HEK293 (cell line): ENCODE results near the gene PCDH19.

Experiments
- CTCF ChIA-PET: fragments of 350-600 bp; formaldehyde crosslinking; extraction: SDS; loops from one replicate; lab custom pipeline; 2021; ENCODE audit warnings: antibody characterized with exemption; lab: Yijun Ruan, JAX
- POLR2A ChIA-PET: fragments of 300-600 bp; formaldehyde crosslinking; extraction: SDS; loops from one replicate; lab custom pipeline; 2020; ENCODE audit warnings: antibody characterized with exemption, inconsistent platforms; lab: Yijun Ruan, JAX
- H3K27ac ChIP-seq: fragments of 200-500 bp; sonication (Bioruptor generic); 2 replicates; pipeline ENCODE4 v1.5.1; 2014; ENCODE audit warnings: low read depth, low read length, control low read depth, inconsistent platforms; ENCODE audit errors: extremely low read depth
- H3K36me3 ChIP-seq, 2 experiments: fragments of 200-500 bp in 1 of 2; sonication (Bioruptor generic) in 1 of 2; 1 replicate in 1 of 2; 2 replicates in 1 of 2; pipeline ENCODE4 v1.5.1; 2014 to 2017; ENCODE audit warnings: inconsistent platforms in 2 of 2, low read length in 2 of 2; ENCODE audit not compliant: control insufficient read depth in 2 of 2, insufficient read depth in 1 of 2
- H3K4me1 ChIP-seq: fragments of 200-500 bp; sonication (Bioruptor generic); 2 replicates; pipeline ENCODE4 v1.5.1; 2014; ENCODE audit warnings: mild to moderate bottlenecking, low read length, inconsistent platforms; ENCODE audit not compliant: control insufficient read depth, insufficient read depth
- H3K4me3 ChIP-seq: 2 replicates; pipeline ENCODE4 v1.5.1; 2011; ENCODE audit warnings: low read depth, mild to moderate bottlenecking, control low read depth, low read length, moderate library complexity
- H3K9me3 ChIP-seq: fragments of 200-500 bp; sonication (Bioruptor generic); 2 replicates; pipeline ENCODE4 v1.5.1; 2014; ENCODE audit warnings: low read depth, low read length, inconsistent platforms; ENCODE audit not compliant: control insufficient read depth, insufficient read depth
- CTCF ChIP-seq: fragments of 450-650 bp; formaldehyde crosslinking; IDR thresholded peaks from 2 replicates; pipeline ENCODE4 v1.5.1; 2016; ENCODE audit warnings: missing biosample characterization, missing genetic modification characterization
- EGR2 ChIP-seq: fragments of 450-650 bp; formaldehyde crosslinking; IDR thresholded peaks from 2 replicates; pipeline ENCODE4 v1.5.1; 2016; ENCODE audit warnings: low read depth, missing biosample characterization, missing genetic modification characterization
- FEZF1 ChIP-seq: fragments of 450-650 bp; formaldehyde crosslinking; IDR thresholded peaks from 2 replicates; pipeline ENCODE4 v1.5.1; 2016; ENCODE audit warnings: missing biosample characterization, missing genetic modification characterization
- SP2 ChIP-seq: fragments of 450-650 bp; formaldehyde crosslinking; IDR thresholded peaks from 2 replicates; pipeline ENCODE4 v1.5.1; 2016; ENCODE audit warnings: missing biosample characterization, missing genetic modification characterization
- ZEB2 ChIP-seq: fragments of 450-650 bp; formaldehyde crosslinking; IDR thresholded peaks from 2 replicates; pipeline ENCODE4 v1.5.1; 2016; ENCODE audit warnings: missing biosample characterization, missing genetic modification characterization
- ZFHX2 ChIP-seq: fragments of 450-650 bp; formaldehyde crosslinking; conservative IDR thresholded peaks from 2 replicates; pipeline ENCODE4 v1.5.1; 2016; ENCODE audit warnings: missing biosample characterization, missing genetic modification characterization
- ZNF146 ChIP-seq: fragments of 450-650 bp; formaldehyde crosslinking; IDR thresholded peaks from 2 replicates; pipeline ENCODE4 v1.5.1; 2016; ENCODE audit warnings: missing biosample characterization, missing genetic modification characterization
- ZNF26 ChIP-seq: fragments of 450-650 bp; formaldehyde crosslinking; IDR thresholded peaks from 2 replicates; pipeline ENCODE4 v1.5.1; 2016; ENCODE audit warnings: missing biosample characterization, missing genetic modification characterization
- ZNF341 ChIP-seq: fragments of 450-650 bp; formaldehyde crosslinking; IDR thresholded peaks from 2 replicates; pipeline ENCODE4; 2016; ENCODE audit warnings: low read depth, missing biosample characterization, missing genetic modification characterization
- ZNF394 ChIP-seq: fragments of 450-650 bp; formaldehyde crosslinking; IDR thresholded peaks from 2 replicates; pipeline ENCODE4 v1.5.1; 2016; ENCODE audit warnings: missing biosample characterization, missing genetic modification characterization, mild to moderate bottlenecking, moderate library complexity, borderline replicate concordance
- ZNF404 ChIP-seq: fragments of 450-650 bp; formaldehyde crosslinking; IDR thresholded peaks from 2 replicates; pipeline ENCODE4 v1.5.1; 2017; ENCODE audit warnings: missing biosample characterization, missing genetic modification characterization
- ZNF423 ChIP-seq: fragments of 450-650 bp; formaldehyde crosslinking; IDR thresholded peaks from 2 replicates; pipeline ENCODE4 v1.5.1; 2016; ENCODE audit warnings: missing biosample characterization, missing genetic modification characterization
- ZNF48 ChIP-seq: fragments of 450-650 bp; formaldehyde crosslinking; IDR thresholded peaks from 2 replicates; pipeline ENCODE4 v1.5.1; 2016; ENCODE audit warnings: missing biosample characterization, missing genetic modification characterization
- ZNF510 ChIP-seq: fragments of 450-650 bp; formaldehyde crosslinking; IDR thresholded peaks from 2 replicates; pipeline ENCODE4 v1.5.1; 2018; ENCODE audit warnings: mild to moderate bottlenecking, missing genetic modification characterization, missing biosample characterization; ENCODE audit not compliant: insufficient replicate concordance
- ZNF571 ChIP-seq: fragments of 450-650 bp; formaldehyde crosslinking; IDR thresholded peaks from 2 replicates; pipeline ENCODE4 v1.5.0; 2017; ENCODE audit warnings: missing biosample characterization, missing genetic modification characterization
- ZNF610 ChIP-seq: fragments of 450-650 bp; formaldehyde crosslinking; IDR thresholded peaks from 2 replicates; pipeline ENCODE4 v1.5.1; 2016; ENCODE audit warnings: missing biosample characterization, missing genetic modification characterization, borderline replicate concordance
- ZNF654 ChIP-seq: fragments of 450-650 bp; formaldehyde crosslinking; IDR thresholded peaks from 2 replicates; pipeline ENCODE4 v1.5.1; 2016; ENCODE audit warnings: low read depth, missing biosample characterization, missing genetic modification characterization

The PCDH19 gene

GRCh38 chrX:100418556-100418955, 8.5 kb upstream of the PCDH19 start (continued):
- TF ChIP-seq ZFHX2 (tag by site-specific recombination) (no peak), FEZF1 (tag by site-specific recombination) (no peak), ZNF146 (no peak), ZNF654 (tag by site-specific recombination) (no peak), ZNF423 (tag by site-specific recombination) (no peak), ZNF341 (tag by site-specific recombination) (no peak), ZNF610 (tag by site-specific recombination) (no peak), ZNF404 (tag by site-specific recombination) (no peak), ZNF510 (tag by site-specific recombination) (no peak)

- CTCF ChIA-PET = interaction anchor here (0.7 to 2.9 kb wide), 2 partner anchors 14 to 50 kb away, joined by 3 to 8 read pairs; no protein-coding TSS in a partner anchor
- Histone ChIP-seq H3K4me3 (no peak overlapping the region), H3K27ac (no peak overlapping the region)
- POLR2A ChIA-PET = no interaction called here
- TF ChIP-seq ZNF571 = no peak
- no peak for TF ChIP-seq ZNF146
- TF ChIP-seq SP2 (tag by site-specific recombination) = no peak
- TF ChIP-seq EGR2 (tag by site-specific recombination) = 0 out of 2 replicates have a peak, but pooled peaks have one; percentile 13
- TF ChIP-seq ZNF48 (tag by site-specific recombination) = no peak
- TF ChIP-seq, all 188 proteins: peak for 1
- no peaks in the 10 kb centered on the region for H3K9me3 ChIP-seq
- no peaks in the 10 kb centered on the region for H3K4me1 ChIP-seq
- H3K36me3 ChIP-seq = no peaks in the 10 kb centered on the region
Measured at GRCh38 chrX:100417681-100418080, 7.6 kb upstream of the PCDH19 start.

DNA sequence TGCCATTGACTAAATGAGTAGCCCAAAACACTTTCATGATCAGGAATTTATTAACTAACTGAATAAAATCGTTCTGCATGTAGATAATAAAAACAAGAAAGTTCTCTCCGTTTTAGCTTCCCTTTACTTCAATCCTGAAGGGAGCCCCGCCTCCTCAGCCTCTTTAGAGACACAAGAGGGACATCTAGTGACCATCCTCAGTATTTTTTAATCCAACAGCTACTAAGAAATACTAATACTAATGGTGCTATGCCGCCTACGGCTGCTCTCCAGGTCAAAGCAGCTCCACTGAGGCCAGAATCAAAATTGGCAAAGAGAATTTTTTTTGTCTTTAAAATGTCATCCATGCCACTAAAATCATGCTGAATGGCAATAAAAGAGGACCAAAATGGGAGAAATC, 3.2 kb upstream of the PCDH19 start:
- ChIA-PET CTCF (interaction anchor here (0.5 to 3.5 kb wide), 25 partner anchors 10 to 1646 kb away, joined by 3 to 30 read pairs (median 3); partner anchors contain the start of gene CSTF2), POLR2A (no interaction called here)
- Histone ChIP-seq H3K36me3 (peaks cover 0 to under 1% of the 10 kb centered on the region in 2 experiments; a peak in 1 of 3 replicates), H3K27ac (no peak overlapping the region), H3K4me3 (no peak overlapping the region), H3K4me1 (no peaks in the 10 kb centered on the region), H3K9me3 (no peaks in the 10 kb centered on the region)
- TF ChIP-seq ZNF654 (tag by site-specific recombination) = peak; percentile 92
- TF ChIP-seq ZEB2 = no peak
- 0 out of 2 replicates have a peak, but pooled peaks have one; percentile 15 for TF ChIP-seq CTCF
- no peak for TF ChIP-seq ZNF394 (tag by site-specific recombination)
- TF ChIP-seq ZNF26 = no peak
